ENCODE data around the gene EYA4.

The EYA4 gene

GRCh38 chr6:133230052-133230451, 11.1 kb upstream of the EYA4 start:
- H3K4me1 ChIP-seq (ENCODE audit: insufficient read depth, low read length, severe bottlenecking) = no peaks in the 10 kb centered on the region
- H3K27me3 ChIP-seq (ENCODE audit: insufficient read depth, low read length) = no peaks in the 10 kb centered on the region
- H3K79me2 ChIP-seq (ENCODE audit: insufficient read depth, low read length) = no peaks in the 10 kb centered on the region
- no peak for TF ChIP-seq EZH2 (IDR thresholded peaks at IDR 0.05; ENCODE audit: borderline replicate concordance, low read length)
- TF ChIP-seq, protein P1, sequence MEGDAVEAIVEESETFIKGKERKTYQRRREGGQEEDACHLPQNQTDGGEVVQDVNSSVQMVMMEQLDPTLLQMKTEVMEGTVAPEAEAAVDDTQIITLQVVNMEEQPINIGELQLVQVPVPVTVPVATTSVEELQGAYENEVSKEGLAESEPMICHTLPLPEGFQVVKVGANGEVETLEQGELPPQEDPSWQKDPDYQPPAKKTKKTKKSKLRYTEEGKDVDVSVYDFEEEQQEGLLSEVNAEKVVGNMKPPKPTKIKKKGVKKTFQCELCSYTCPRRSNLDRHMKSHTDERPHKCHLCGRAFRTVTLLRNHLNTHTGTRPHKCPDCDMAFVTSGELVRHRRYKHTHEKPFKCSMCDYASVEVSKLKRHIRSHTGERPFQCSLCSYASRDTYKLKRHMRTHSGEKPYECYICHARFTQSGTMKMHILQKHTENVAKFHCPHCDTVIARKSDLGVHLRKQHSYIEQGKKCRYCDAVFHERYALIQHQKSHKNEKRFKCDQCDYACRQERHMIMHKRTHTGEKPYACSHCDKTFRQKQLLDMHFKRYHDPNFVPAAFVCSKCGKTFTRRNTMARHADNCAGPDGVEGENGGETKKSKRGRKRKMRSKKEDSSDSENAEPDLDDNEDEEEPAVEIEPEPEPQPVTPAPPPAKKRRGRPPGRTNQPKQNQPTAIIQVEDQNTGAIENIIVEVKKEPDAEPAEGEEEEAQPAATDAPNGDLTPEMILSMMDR (IDR thresholded peaks at IDR 0.05; ENCODE audit: low read length) = no peak
- no peak overlapping the region for H3K4me2 ChIP-seq (ENCODE audit: low read length)
- no peak overlapping the region for H3K27ac ChIP-seq (ENCODE audit: low read depth, low read length, poor library complexity, severe bottlenecking)
- H3K9me2 ChIP-seq (ENCODE audit: low read depth, low read length) = no peaks in the 10 kb centered on the region
- no peaks in the 10 kb centered on the region for H3K36me3 ChIP-seq (ENCODE audit: insufficient read depth, low read length)
- no peak overlapping the region for H3K4me3 ChIP-seq (ENCODE audit: low read depth, low read length, poor library complexity, severe bottlenecking)
- no peaks in the 10 kb centered on the region for H4K20me1 ChIP-seq (ENCODE audit: insufficient read depth, low read length)
- H3F3A ChIP-seq (ENCODE audit: insufficient read depth, low read length) = no peaks in the 10 kb centered on the region
- no peak overlapping the region for H2AFZ ChIP-seq (ENCODE audit: low read length)
- H3K9ac ChIP-seq (ENCODE audit: low read length) = no peak overlapping the region
- no peaks in the 10 kb centered on the region for H3K9me3 ChIP-seq (ENCODE audit: low read length)

DNA sequence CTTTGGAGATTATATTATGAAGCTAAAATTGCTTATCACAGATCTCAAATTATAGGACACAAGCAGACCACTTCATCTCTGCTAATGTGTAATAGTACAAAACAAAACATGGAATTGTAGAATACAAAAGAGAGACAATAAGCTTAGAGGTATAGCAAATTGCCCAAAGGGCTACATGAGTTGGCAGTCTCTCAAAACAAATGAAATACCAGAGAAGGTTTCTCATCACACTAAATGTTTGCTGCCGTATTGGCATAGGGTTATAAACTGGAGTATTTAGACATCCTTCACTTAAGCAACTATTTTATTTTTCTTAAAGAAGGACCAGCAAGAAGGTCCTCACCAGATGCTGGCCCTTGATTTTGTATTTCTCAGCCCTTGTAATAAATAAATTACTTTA, 5.9 kb upstream of the EYA4 start:
- H4K20me1 ChIP-seq (ENCODE audit: insufficient read depth, low read length) = no peaks in the 10 kb centered on the region
- H3K9ac ChIP-seq (ENCODE audit: low read length) = no peak overlapping the region
- H3K9me2 ChIP-seq (ENCODE audit: low read depth, low read length) = no peaks in the 10 kb centered on the region
- no peaks in the 10 kb centered on the region for H3K79me2 ChIP-seq (ENCODE audit: insufficient read depth, low read length)
- no peaks in the 10 kb centered on the region for H3F3A ChIP-seq (ENCODE audit: insufficient read depth, low read length)
- no peak for TF ChIP-seq EZH2 (IDR thresholded peaks at IDR 0.05; ENCODE audit: borderline replicate concordance, low read length)
- TF ChIP-seq, protein P1 (IDR thresholded peaks at IDR 0.05; ENCODE audit: low read length) = no peak
- H3K9me3 ChIP-seq (ENCODE audit: low read length) = no peaks in the 10 kb centered on the region
- no peaks in the 10 kb centered on the region for H3K4me1 ChIP-seq (ENCODE audit: insufficient read depth, low read length, severe bottlenecking)
- no peaks in the 10 kb centered on the region for H3K36me3 ChIP-seq (ENCODE audit: insufficient read depth, low read length)
- H3K27ac ChIP-seq (ENCODE audit: low read depth, low read length, poor library complexity, severe bottlenecking) = no peak overlapping the region
- no peaks in the 10 kb centered on the region for H3K27me3 ChIP-seq (ENCODE audit: insufficient read depth, low read length)
- H3K4me3 ChIP-seq (ENCODE audit: low read depth, low read length, poor library complexity, severe bottlenecking) = no peak overlapping the region
- no peak overlapping the region for H2AFZ ChIP-seq (ENCODE audit: low read length)
- no peak overlapping the region for H3K4me2 ChIP-seq (ENCODE audit: low read length)

DNA sequence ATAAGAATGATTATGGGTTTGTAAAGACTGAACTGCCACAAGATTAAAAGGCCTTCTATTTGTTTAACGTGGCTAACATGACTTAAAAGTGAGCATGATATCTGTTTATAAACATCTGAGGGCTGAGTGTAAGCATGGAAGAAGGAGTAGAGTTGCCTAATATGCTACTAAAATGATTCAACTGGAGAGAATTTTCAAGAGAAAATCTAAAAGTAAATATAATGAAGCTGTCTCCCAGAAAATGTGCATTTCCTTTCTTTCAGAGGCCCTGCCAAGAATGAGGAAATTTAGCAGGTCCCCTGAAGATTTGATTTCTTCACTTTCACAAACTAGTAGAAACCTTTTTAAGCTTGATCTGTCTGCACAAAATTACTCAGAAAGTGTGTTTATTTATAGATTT, 4.2 kb upstream of the EYA4 start:
- Histone ChIP-seq H3K9me3 (ENCODE audit: low read length) (no peaks in the 10 kb centered on the region), H3K9ac (ENCODE audit: low read length) (no peak overlapping the region), H3K4me2 (ENCODE audit: low read length) (no peak overlapping the region), H3F3A (ENCODE audit: insufficient read depth, low read length) (no peaks in the 10 kb centered on the region), H3K4me1 (ENCODE audit: insufficient read depth, low read length, severe bottlenecking) (no peaks in the 10 kb centered on the region), H3K36me3 (ENCODE audit: insufficient read depth, low read length) (no peaks in the 10 kb centered on the region), H2AFZ (ENCODE audit: low read length) (no peak overlapping the region), H3K79me2 (ENCODE audit: insufficient read depth, low read length) (no peaks in the 10 kb centered on the region), H3K27me3 (ENCODE audit: insufficient read depth, low read length) (no peaks in the 10 kb centered on the region), H4K20me1 (ENCODE audit: insufficient read depth, low read length) (no peaks in the 10 kb centered on the region), H3K9me2 (ENCODE audit: low read depth, low read length) (no peaks in the 10 kb centered on the region), H3K27ac (ENCODE audit: low read depth, low read length, poor library complexity, severe bottlenecking) (no peak overlapping the region), H3K4me3 (ENCODE audit: low read depth, low read length, poor library complexity, severe bottlenecking) (no peak overlapping the region)
- TF ChIP-seq, protein P1 (IDR thresholded peaks at IDR 0.05; ENCODE audit: low read length) = no peak
- TF ChIP-seq EZH2 (IDR thresholded peaks at IDR 0.05; ENCODE audit: borderline replicate concordance, low read length) = no peak
